B cell (primary cell): ENCODE measurements around the gene CNTN4. TPM values are rescaled to one million over a fixed set of nuclear protein-coding genes. Genes with fewer than 3 reads are reported as not detected.

Experiments
- ATAC-seq: fragments of 200-7000 bp; cut with Tn5 transposase; one replicate; pipeline ENCODE4 v1.10.0; 2021; ENCODE audit warnings: low read depth, mild to moderate bottlenecking, moderate number of reproducible peaks, moderate library complexity
- CTCF ChIA-PET: fragments of 350-600 bp; sonication (Branson Sonifier 250); formaldehyde crosslinking; loops from one replicate; lab custom pipeline; 2021; ENCODE audit warnings: antibody characterized with exemption, inconsistent platforms; lab: Charles Lee
- POLR2A ChIA-PET: fragments of 350-600 bp; sonication (Branson Sonifier 250); formaldehyde crosslinking; loops from one replicate; lab custom pipeline; 2021; ENCODE audit warnings: antibody characterized with exemption; lab: Charles Lee
- DNase-seq: peaks from one replicate; pipeline ENCODE4 v3.0.0; 2013
- H2AFZ ChIP-seq: 2 replicates; pipeline ENCODE4 v1.6.1; 2012; ENCODE audit warnings: mild to moderate bottlenecking, low read depth, low read length; ENCODE audit not compliant: insufficient read depth, poor library complexity, severe bottlenecking
- H3K27ac ChIP-seq, 2 donors: 1 replicate in 1 of 2; 2 replicates in 1 of 2; pipeline ENCODE4 v1.5.1; 2012 to 2013; ENCODE audit warnings: low read length in 2 of 2, mild to moderate bottlenecking in 2 of 2, moderate library complexity in 1 of 2
- H3K27me3 ChIP-seq, 4 experiments: fragments of 200-600 bp in 1 of 4; sonication (generic) in 1 of 4; replicated peaks in 1 of 4; 1 replicate in 2 of 4; 2 replicates in 2 of 4; pipeline versions ENCODE4 v1.6.1 to v1.7.0; 2013 to 2016; ENCODE audit warnings: low read length in 3 of 4, mild to moderate bottlenecking in 2 of 4, mixed read lengths in 1 of 4, moderate library complexity in 1 of 4; ENCODE audit not compliant: insufficient read depth in 4 of 4, control insufficient read depth in 3 of 4; ENCODE audit errors: control extremely low read depth in 1 of 4
- H3K36me3 ChIP-seq, 2 experiments: replicated peaks in 1 of 2; 1 replicate in 1 of 2; 2 replicates in 1 of 2; pipeline versions ENCODE4 v1.6.1 to v1.7.1; 2013; ENCODE audit warnings: low read length in 1 of 2; ENCODE audit not compliant: insufficient read depth in 2 of 2, control insufficient read depth in 1 of 2; ENCODE audit errors: control extremely low read depth in 1 of 2, extremely low read depth in 1 of 2
- H3K4me1 ChIP-seq, 2 donors: fragments of 200-600 bp in 1 of 2; sonication (generic) in 1 of 2; 1 replicate in 1 of 2; 2 replicates in 1 of 2; pipeline versions ENCODE4 v1.5.1 to v1.6.1; 2013 to 2017; ENCODE audit warnings: low read length in 2 of 2; ENCODE audit not compliant: control insufficient read depth in 2 of 2, insufficient read depth in 2 of 2
- H3K4me2 ChIP-seq: replicated peaks from 2 replicates; pipeline ENCODE3; 2012; ENCODE audit warnings: mild to moderate bottlenecking, low read depth, low read length; ENCODE audit not compliant: poor library complexity, severe bottlenecking
- H3K4me3 ChIP-seq, 5 experiments: fragments of 200-600 bp in 1 of 5; sonication (generic) in 1 of 5; 1 replicate in 3 of 5; 2 replicates in 2 of 5; pipeline versions ENCODE4 v1.5.1 to v1.7.0; 2011 to 2016; ENCODE audit warnings: low read length in 4 of 5, mild to moderate bottlenecking in 4 of 5, low read depth in 2 of 5, control low read depth in 1 of 5, moderate library complexity in 1 of 5; ENCODE audit not compliant: insufficient read depth in 1 of 5; ENCODE audit errors: control extremely low read depth in 1 of 5, extremely low read depth in 1 of 5
- H3K79me2 ChIP-seq: fragments of 200-600 bp; sonication (generic); one replicate; pipeline ENCODE4 v1.6.0; 2016; ENCODE audit warnings: low read length; ENCODE audit not compliant: control insufficient read depth, insufficient read depth
- H3K9ac ChIP-seq: fragments of 200-600 bp; sonication (generic); 2 replicates; pipeline ENCODE4 v1.6.1; 2017; ENCODE audit warnings: mild to moderate bottlenecking, low read length, moderate library complexity
- H3K9me3 ChIP-seq, 3 donors: one replicate each; pipeline versions ENCODE4 v1.6.1 to v1.7.1; 2013; ENCODE audit warnings: low read length in 2 of 3; ENCODE audit not compliant: control insufficient read depth in 2 of 3, insufficient read depth in 1 of 3; ENCODE audit errors: control extremely low read depth in 1 of 3
- H4K20me1 ChIP-seq: 2 replicates; pipeline ENCODE4 v1.6.0; 2012; ENCODE audit warnings: mild to moderate bottlenecking, low read length; ENCODE audit not compliant: insufficient read depth, control insufficient read depth, poor library complexity, severe bottlenecking
- H3K27ac Mint-ChIP-seq: one replicate; pipeline ENCODE4 v1.8.0; 2021; ENCODE audit warnings: mixed read lengths
- H3K27me3 Mint-ChIP-seq: one replicate; pipeline ENCODE4 v1.8.0; 2021; ENCODE audit warnings: mixed read lengths
- H3K4me1 Mint-ChIP-seq: one replicate; pipeline ENCODE4 v1.8.0; 2021; ENCODE audit warnings: mixed read lengths
- H3K4me3 Mint-ChIP-seq: one replicate; pipeline ENCODE4 v1.8.0; 2021; ENCODE audit warnings: mixed read lengths
- H3K9me3 Mint-ChIP-seq: one replicate; pipeline ENCODE4 v1.8.0; 2022; ENCODE audit warnings: mixed read lengths; ENCODE audit not compliant: insufficient read depth
- EZH2 ChIP-seq: IDR thresholded peaks from 2 replicates; pipeline ENCODE4 v1.6.1; 2012; ENCODE audit warnings: borderline replicate concordance, low read depth, mild to moderate bottlenecking, moderate library complexity, low read length; ENCODE audit not compliant: insufficient read depth, poor library complexity, severe bottlenecking
- WGBS: methylation state at CpG from one replicate; pipeline ENCODE4 v1.1.5; 2013; ENCODE audit warnings: missing lambda C conversion rate; ENCODE audit not compliant: insufficient coverage; 5-methylcytosine and 5-hydroxymethylcytosine counted together
- intact Hi-C: fragments of 100-400 bp; cut with micrococcal nuclease; formaldehyde crosslinking; loops from one replicate; pipeline ENCODE4 v1.10.0; 2022
- polyA plus RNA-seq: library from polyadenylated mRNA; depleted of rRNA; stranded (reverse); fragments of >200 nt; gene quantifications from 2 replicates; pipeline ENCODE4 v1.2.3, GENCODE V29; 2012
- total RNA-seq, 2 donors: library from RNA; stranded (reverse); fragments of 120-200 nt in 1 of 2; gene quantifications; 1 replicate in 1 of 2; 2 replicates in 1 of 2; pipeline versions ENCODE4 v1.2.3 to v1.2.4, GENCODE V29; 2013 to 2022
- TF ChIP-seq, protein P1 (sequence below): fragments of 200-600 bp; IDR thresholded peaks from one replicate; pipeline ENCODE4 v1.8.0; 2022; ENCODE audit warnings: antibody characterized with exemption, mild to moderate bottlenecking

CNTN4 gene
- total and polyA plus RNA-seq, 2 donors (not counting 1 experiment from before 2014, with no cell fraction given): 0.05 TPM; not detected in 1

DNA sequence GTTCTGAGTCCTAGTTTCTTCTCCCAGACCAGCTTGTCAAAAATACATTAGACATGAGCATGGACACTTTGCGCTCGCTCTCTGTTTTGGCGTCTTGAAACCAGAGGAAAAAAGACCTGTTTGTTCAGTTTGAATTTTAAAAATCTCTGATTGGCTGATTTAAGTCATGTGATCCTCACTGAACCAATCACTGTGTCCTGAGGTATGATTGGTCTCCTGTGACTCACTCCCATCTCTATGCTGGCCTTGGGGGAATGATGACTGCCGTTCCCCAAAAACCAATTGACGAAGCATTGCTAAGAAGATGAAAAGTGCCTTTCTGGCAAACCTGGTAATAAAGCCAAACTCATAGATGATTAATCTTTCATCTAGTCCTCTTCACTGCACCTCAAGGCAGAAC is 755.0 kb downstream of the CNTN4 start:
- Histone ChIP-seq H3K9ac (no peak overlapping the region), H3K36me3 (no peaks in the 10 kb centered on the region), H3K27ac (no peak overlapping the region), H3K4me3 (no peak overlapping the region), H3K4me1 (no peaks in the 10 kb centered on the region), H2AFZ (no peak overlapping the region), H4K20me1 (no peaks in the 10 kb centered on the region), H3K4me2 (no peak overlapping the region), H3K27me3 (no peaks in the 10 kb centered on the region), H3K9me3 (no peaks in the 10 kb centered on the region), H3K79me2 (no peaks in the 10 kb centered on the region)
- H3K27me3 Mint-ChIP-seq: peaks cover 3% of the 10 kb centered on the region
- TF ChIP-seq EZH2: no peak
- TF ChIP-seq, protein P1, sequence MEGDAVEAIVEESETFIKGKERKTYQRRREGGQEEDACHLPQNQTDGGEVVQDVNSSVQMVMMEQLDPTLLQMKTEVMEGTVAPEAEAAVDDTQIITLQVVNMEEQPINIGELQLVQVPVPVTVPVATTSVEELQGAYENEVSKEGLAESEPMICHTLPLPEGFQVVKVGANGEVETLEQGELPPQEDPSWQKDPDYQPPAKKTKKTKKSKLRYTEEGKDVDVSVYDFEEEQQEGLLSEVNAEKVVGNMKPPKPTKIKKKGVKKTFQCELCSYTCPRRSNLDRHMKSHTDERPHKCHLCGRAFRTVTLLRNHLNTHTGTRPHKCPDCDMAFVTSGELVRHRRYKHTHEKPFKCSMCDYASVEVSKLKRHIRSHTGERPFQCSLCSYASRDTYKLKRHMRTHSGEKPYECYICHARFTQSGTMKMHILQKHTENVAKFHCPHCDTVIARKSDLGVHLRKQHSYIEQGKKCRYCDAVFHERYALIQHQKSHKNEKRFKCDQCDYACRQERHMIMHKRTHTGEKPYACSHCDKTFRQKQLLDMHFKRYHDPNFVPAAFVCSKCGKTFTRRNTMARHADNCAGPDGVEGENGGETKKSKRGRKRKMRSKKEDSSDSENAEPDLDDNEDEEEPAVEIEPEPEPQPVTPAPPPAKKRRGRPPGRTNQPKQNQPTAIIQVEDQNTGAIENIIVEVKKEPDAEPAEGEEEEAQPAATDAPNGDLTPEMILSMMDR: no peak
- DNase-seq (no peak), ATAC-seq (no peak)
- H3K4me3 Mint-ChIP-seq: no peak overlapping the region
- no peaks in the 10 kb centered on the region for H3K4me1 Mint-ChIP-seq
- no peaks in the 10 kb centered on the region for H3K9me3 Mint-ChIP-seq
- ChIA-PET CTCF (no interaction called here), POLR2A (no interaction called here)
- intact Hi-C loops: no loop called here
- 100% methylated on average over 3 of the region's 5 CpGs for WGBS
- H3K27ac Mint-ChIP-seq: no peak overlapping the region

DNA sequence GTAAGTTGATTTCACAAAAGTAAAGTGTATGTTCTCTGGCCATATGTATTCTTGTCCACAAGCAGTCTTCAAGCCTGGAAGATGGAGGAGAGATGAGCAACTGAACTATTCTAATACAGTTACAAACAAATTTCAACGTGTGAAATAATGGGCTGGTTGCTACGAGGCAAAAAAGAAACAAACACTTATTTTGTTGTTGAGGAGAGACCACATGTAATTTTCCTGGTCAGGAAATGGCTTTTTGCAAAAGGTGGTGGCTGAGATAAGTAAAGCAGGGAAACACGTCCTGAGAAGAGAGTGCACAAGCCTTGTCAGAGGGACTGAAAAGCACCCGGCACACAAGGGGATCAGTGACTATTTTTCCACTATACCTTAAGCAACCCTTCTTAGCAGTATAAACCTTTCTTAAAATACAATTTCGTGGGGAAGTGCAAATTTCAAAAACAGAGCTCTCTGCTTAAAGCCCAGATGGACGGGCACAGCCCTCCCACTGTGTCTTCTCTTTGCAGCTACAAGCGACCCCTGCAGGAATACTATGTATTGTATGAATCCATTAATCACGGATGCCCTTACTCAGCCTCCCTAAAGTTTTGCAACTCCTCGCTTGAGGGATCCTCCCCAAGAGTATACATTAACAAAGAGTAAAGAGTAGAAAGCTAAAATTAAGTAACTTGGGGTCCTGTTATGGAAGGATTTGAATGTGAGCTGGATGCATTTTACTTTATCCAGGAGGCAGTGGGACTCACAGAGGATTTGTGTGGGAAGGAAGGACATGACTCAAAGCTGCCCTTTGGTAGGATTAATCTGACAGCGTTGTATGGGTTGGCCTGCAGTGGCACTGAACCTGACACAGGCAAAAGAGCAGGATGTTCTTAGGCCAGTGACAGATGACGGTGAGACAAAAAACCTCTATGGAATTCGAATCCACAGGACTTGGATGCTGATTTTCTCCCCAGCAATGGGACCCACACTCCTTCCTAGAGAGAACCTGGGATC is 757.8 kb downstream of the CNTN4 start:
- Mint-ChIP-seq H3K27ac (no peak overlapping the region), H3K27me3 (peaks cover 3% of the 10 kb centered on the region), H3K4me3 (no peak overlapping the region), H3K9me3 (no peaks in the 10 kb centered on the region), H3K4me1 (no peaks in the 10 kb centered on the region)
- no peaks in the 10 kb centered on the region for H3K79me2 ChIP-seq
- 39% methylated on average over 5 of the region's 12 CpGs for WGBS
- no peaks in the 10 kb centered on the region for H3K36me3 ChIP-seq
- ChIA-PET POLR2A (no interaction called here), CTCF (interaction anchor here (0.6 kb wide), 1 partner anchor 1434 kb away, joined by 3 read pairs; no protein-coding TSS in a partner anchor)
- TF ChIP-seq, protein P1: no peak
- no peak overlapping the region for H3K4me3 ChIP-seq
- H3K9ac ChIP-seq: no peak overlapping the region
- H3K9me3 ChIP-seq: no peaks in the 10 kb centered on the region
- ATAC-seq (no peak), DNase-seq (no peak)
- H4K20me1 ChIP-seq: no peaks in the 10 kb centered on the region
- H3K27me3 ChIP-seq: no peaks in the 10 kb centered on the region
- H3K4me2 ChIP-seq: no peak overlapping the region
- no peaks in the 10 kb centered on the region for H3K4me1 ChIP-seq
- intact Hi-C loops: no loop called here
- peak overlapping the region; percentile 9 for H2AFZ ChIP-seq
- H3K27ac ChIP-seq: no peak overlapping the region
